NCI-H2227 (cell line): Measurements from ENCODE around the gene KCNIP1.

Source experiments
- DNase-seq: peaks from one replicate; lab custom pipeline; 2025; ENCODE audit not compliant: unreplicated experiment; lab: John Stamatoyannopoulos, UW

The KCNIP1 gene

GRCh38 chr5:170562166-170562874 is 58.5 kb downstream of the KCNIP1 start:
- no peak for DNase-seq

GRCh38 chr5:170562875-170563228 is 59.0 kb downstream of the KCNIP1 start:
- no peak for DNase-seq

GRCh38 chr5:170563824-170564567 is 60.2 kb downstream of the KCNIP1 start:
- DNase-seq: peak; percentile 56

- peak; percentile 74 for DNase-seq
These were observed 61.3 kb downstream of the KCNIP1 start for GRCh38 chr5:170565072-170565471.

- DNase-seq: no peak
These were observed 65.3 kb downstream of the KCNIP1 start for GRCh38 chr5:170569101-170569500.

GRCh38 chr5:170570476-170570875 is 66.7 kb downstream of the KCNIP1 start:
- DNase-seq: peak; percentile 79

GRCh38 chr5:170571281-170571731 is 67.5 kb downstream of the KCNIP1 start:
- DNase-seq: no peak

GRCh38 chr5:170571875-170572852 is 68.3 kb downstream of the KCNIP1 start:
- DNase-seq: peak; percentile 10

- no peak for DNase-seq
These were observed 69.3 kb downstream of the KCNIP1 start for GRCh38 chr5:170573114-170573513.

GRCh38 chr5:170573660-170574059 is 69.8 kb downstream of the KCNIP1 start:
- DNase-seq: no peak

- peak; percentile 71 for DNase-seq
These were observed 73.0 kb downstream of the KCNIP1 start for GRCh38 chr5:170576602-170577535.

GRCh38 chr5:170579601-170580000 is 75.8 kb downstream of the KCNIP1 start:
- no peak for DNase-seq

- DNase-seq: no peak
These were observed 77.4 kb downstream of the KCNIP1 start for GRCh38 chr5:170581211-170581610.

GRCh38 chr5:170582644-170583330 is 79.0 kb downstream of the KCNIP1 start:
- DNase-seq: no peak

GRCh38 chr5:170584003-170584402 is 80.2 kb downstream of the KCNIP1 start:
- no peak for DNase-seq

GRCh38 chr5:170584450-170585058 is 80.7 kb downstream of the KCNIP1 start:
- DNase-seq: no peak

GRCh38 chr5:170585273-170585948 is 81.6 kb downstream of the KCNIP1 start:
- DNase-seq: peak; percentile 65

- DNase-seq: no peak
These were observed 84.0 kb downstream of the KCNIP1 start for GRCh38 chr5:170587808-170588207.

- no peak for DNase-seq
These were observed 85.8 kb downstream of the KCNIP1 start for GRCh38 chr5:170589643-170590042.
